Limb (tissue), 2 donors: ENCODE measurements around the gene CPAMD8.
"Not testable (repeated sequence)": the region's sequence is repeated elsewhere in the genome, so short reads cannot be mapped to it uniquely, and the experiment has no call there.

Experiments used
- DNase-seq, 2 donors: peaks; one replicate each; pipeline ENCODE4 v3.0.0-alpha.2; 2016; ENCODE audit errors: extremely low spot score in 2 of 2

The CPAMD8 gene

GRCh38 chr19:16874978-16875299 is 151.7 kb downstream of the CPAMD8 start:
- not testable (repeated sequence) for DNase-seq

- DNase-seq: no peak
Observed at GRCh38 chr19:16874250-16874977, 152.2 kb downstream of the CPAMD8 start.

- DNase-seq: no peak
Observed at GRCh38 chr19:16873594-16873993, 153.0 kb downstream of the CPAMD8 start.

- DNase-seq: no peak
Observed at GRCh38 chr19:16872728-16873127, 153.9 kb downstream of the CPAMD8 start.

- no peak for DNase-seq
Observed at GRCh38 chr19:16871871-16872270, 154.7 kb downstream of the CPAMD8 start.

- no peak for DNase-seq
Observed at GRCh38 chr19:16869331-16869972, 157.2 kb downstream of the CPAMD8 start.

- DNase-seq: no peak
Observed at GRCh38 chr19:16868423-16869130, 158.0 kb downstream of the CPAMD8 start.

GRCh38 chr19:16867211-16867610 is 159.4 kb downstream of the CPAMD8 start:
- DNase-seq: no peak

- no peak for DNase-seq
Observed at GRCh38 chr19:16862826-16863415, 163.7 kb downstream of the CPAMD8 start.

- no peak for DNase-seq
Observed at GRCh38 chr19:16861834-16862233, 164.8 kb downstream of the CPAMD8 start.

- no peak for DNase-seq
Observed at GRCh38 chr19:16861011-16861410, 165.6 kb downstream of the CPAMD8 start.

- DNase-seq: no peak
Observed at GRCh38 chr19:16860118-16860517, 166.5 kb downstream of the CPAMD8 start.

- no peak for DNase-seq
Observed at GRCh38 chr19:16859626-16860025, 167.0 kb downstream of the CPAMD8 start.

- no peak for DNase-seq
Observed at GRCh38 chr19:16856091-16856490, 170.5 kb downstream of the CPAMD8 start.

GRCh38 chr19:16853066-16853465 is 173.5 kb downstream of the CPAMD8 start:
- no peak for DNase-seq

GRCh38 chr19:16851031-16851712 is 175.4 kb downstream of the CPAMD8 start:
- no peak for DNase-seq

GRCh38 chr19:16850133-16850532 is 176.5 kb downstream of the CPAMD8 start:
- no peak for DNase-seq

- DNase-seq: no peak
Observed at GRCh38 chr19:16849168-16849567, 177.4 kb downstream of the CPAMD8 start.

GRCh38 chr19:16847430-16847829 is 179.2 kb downstream of the CPAMD8 start:
- DNase-seq: no peak

- no peak for DNase-seq
Observed at GRCh38 chr19:16846901-16847300, 179.7 kb downstream of the CPAMD8 start.
